Neural cell (in vitro differentiated cells): Measurements from ENCODE around the gene CLDN24. TPM values are rescaled to one million over a fixed set of nuclear protein-coding genes. Genes with fewer than 3 reads are reported as not detected.

Source experiments
- H2AFZ ChIP-seq: fragments of 200-600, 300-800 bp; sonication (generic), shearing (Covaris generic); 2 replicates; pipeline ENCODE4 v1.6.0; 2014; ENCODE audit warnings: low read depth, mild to moderate bottlenecking, antibody characterized with exemption, low read length, moderate library complexity
- H3F3A ChIP-seq: fragments of 200-600 bp; shearing (Covaris generic); 2 replicates; pipeline ENCODE4 v1.6.1; 2016; ENCODE audit warnings: mild to moderate bottlenecking, moderate library complexity, mixed read lengths, antibody characterized with exemption, low read length; ENCODE audit not compliant: insufficient read depth, poor library complexity, severe bottlenecking
- H3K27ac ChIP-seq: fragments of 200-600, 300-800 bp; sonication (generic), shearing (Covaris generic); 2 replicates; pipeline ENCODE4 v1.5.1; 2014; ENCODE audit warnings: mild to moderate bottlenecking, low read length, moderate library complexity
- H3K27me3 ChIP-seq: fragments of 300-800, 200-600 bp; sonication (generic), shearing (Covaris generic); 2 replicates; pipeline ENCODE4 v1.6.0; 2014; ENCODE audit warnings: mild to moderate bottlenecking, low read depth, low read length, moderate library complexity; ENCODE audit not compliant: insufficient read depth
- H3K36me3 ChIP-seq: fragments of 300-800, 200-600 bp; sonication (generic), shearing (Covaris generic); 2 replicates; pipeline ENCODE4 v1.5.1; 2014; ENCODE audit warnings: mild to moderate bottlenecking, antibody characterized with exemption, low read length, moderate library complexity; ENCODE audit not compliant: insufficient read depth
- H3K4me2 ChIP-seq: fragments of 300-800, 200-600 bp; sonication (generic), shearing (Covaris generic); 2 replicates; pipeline ENCODE4 v1.6.0; 2014; ENCODE audit warnings: mild to moderate bottlenecking, low read length
- H3K4me3 ChIP-seq: fragments of 300-800, 200-600 bp; sonication (generic), shearing (Covaris generic); 2 replicates; pipeline ENCODE4 v1.5.1; 2014; ENCODE audit warnings: mild to moderate bottlenecking, low read length, moderate library complexity
- H3K79me2 ChIP-seq: fragments of 200-600 bp; shearing (Covaris generic); replicated peaks from 2 replicates; pipeline ENCODE4 v1.6.0; 2014; ENCODE audit warnings: mild to moderate bottlenecking, low read length, moderate library complexity; ENCODE audit not compliant: insufficient read depth
- H3K9ac ChIP-seq: fragments of 300-800, 200-600 bp; sonication (generic), shearing (Covaris generic); 2 replicates; pipeline ENCODE4 v1.6.1; 2016; ENCODE audit warnings: mild to moderate bottlenecking, low read length, mixed read lengths
- H3K9me2 ChIP-seq: fragments of 200-600 bp; shearing (Covaris generic); 2 replicates; pipeline ENCODE4 v1.6.1; 2016; ENCODE audit warnings: mild to moderate bottlenecking, low read length, mixed read lengths; ENCODE audit not compliant: insufficient read depth
- H3K9me3 ChIP-seq: fragments of 200-600, 300-800 bp; sonication (generic), shearing (Covaris generic); 2 replicates; pipeline ENCODE4 v1.6.1; 2016; ENCODE audit warnings: mild to moderate bottlenecking, mixed run types, low read length, moderate library complexity, mixed read lengths
- H4K20me1 ChIP-seq: fragments of 200-600 bp; shearing (Covaris generic); 2 replicates; pipeline ENCODE4 v1.6.1; 2016; ENCODE audit warnings: mild to moderate bottlenecking, mixed run types; ENCODE audit not compliant: insufficient read depth
- EP300 ChIP-seq: fragments of 450-650 bp; conservative IDR thresholded peaks from 2 replicates; pipeline ENCODE4 v1.6.1; 2014; ENCODE audit warnings: antibody characterized with exemption, mild to moderate bottlenecking, moderate library complexity; ENCODE audit not compliant: poor library complexity, severe bottlenecking
- EZH2 ChIP-seq: fragments of 200-600, 300-800 bp; shearing (Covaris generic), sonication (generic); IDR thresholded peaks from 2 replicates; pipeline ENCODE4 v1.6.1; 2014; ENCODE audit warnings: antibody characterized with exemption, low read length, borderline replicate concordance, mild to moderate bottlenecking; ENCODE audit not compliant: insufficient read depth, poor library complexity, severe bottlenecking
- MXI1 ChIP-seq: fragments of 450-650 bp; conservative IDR thresholded peaks from 2 replicates; pipeline ENCODE4 v1.6.1; 2014; ENCODE audit warnings: antibody characterized with exemption, mild to moderate bottlenecking; ENCODE audit not compliant: poor library complexity, severe bottlenecking
- POLR2AphosphoS5 ChIP-seq: IDR thresholded peaks from 2 replicates; pipeline ENCODE4 v1.6.1; 2012
- RAD21 ChIP-seq: fragments of 450-650 bp; conservative IDR thresholded peaks from 2 replicates; pipeline ENCODE4 v1.6.1; 2014; ENCODE audit warnings: antibody characterized with exemption, mild to moderate bottlenecking, moderate library complexity
- REST ChIP-seq: IDR thresholded peaks from 2 replicates; pipeline ENCODE4 v1.6.1; 2012; ENCODE audit warnings: borderline replicate concordance
- SMC3 ChIP-seq: fragments of 450-650 bp; conservative IDR thresholded peaks from 2 replicates; pipeline ENCODE4 v1.6.1; 2014; ENCODE audit warnings: antibody characterized with exemption, mild to moderate bottlenecking, moderate library complexity; ENCODE audit not compliant: poor library complexity
- TAF1 ChIP-seq: IDR thresholded peaks from 2 replicates; pipeline ENCODE4 v1.6.1; 2012; ENCODE audit warnings: low read depth
- polyA plus RNA-seq: library from polyadenylated mRNA; depleted of rRNA; stranded (reverse); fragments of >200 nt; gene quantifications from 2 replicates; pipeline ENCODE4 v1.2.3, GENCODE V29; 2014
- TF ChIP-seq, protein P1 (sequence below): fragments of 450-650 bp; IDR thresholded peaks from 2 replicates; pipeline ENCODE4 v1.5.1; 2014; ENCODE audit warnings: antibody characterized with exemption, mild to moderate bottlenecking, moderate library complexity; ENCODE audit not compliant: poor library complexity, severe bottlenecking

CLDN24 gene
- polyA plus RNA-seq, 1 donor from 2014 or later = not detected

DNA sequence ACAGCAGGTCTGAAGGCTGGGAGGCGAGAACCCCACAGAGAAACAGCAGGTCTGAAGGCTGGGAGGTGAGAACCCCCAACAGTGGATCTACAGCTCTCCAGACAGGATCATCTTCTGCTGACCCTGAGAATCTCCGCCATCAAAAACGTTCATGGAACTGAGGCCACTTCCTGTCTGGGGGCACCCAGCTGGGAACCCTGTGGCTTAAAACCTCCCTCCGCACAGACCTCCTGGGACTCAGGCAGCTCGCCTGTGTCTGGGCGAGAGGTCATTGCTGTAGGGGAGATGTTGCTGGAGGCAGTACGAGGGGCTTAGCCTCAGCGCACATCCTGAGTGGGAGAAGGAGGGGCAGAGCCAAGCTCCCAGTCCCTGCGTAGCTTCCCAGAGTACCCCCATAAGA lies 15.1 kb upstream of the CLDN24 start:
- Histone ChIP-seq H3F3A (no peaks in the 10 kb centered on the region), H2AFZ (no peak overlapping the region), H3K36me3 (no peaks in the 10 kb centered on the region), H3K4me3 (no peak overlapping the region), H3K27me3 (no peaks in the 10 kb centered on the region), H3K4me2 (no peak overlapping the region), H3K79me2 (no peaks in the 10 kb centered on the region), H3K9ac (no peak overlapping the region), H4K20me1 (no peaks in the 10 kb centered on the region), H3K27ac (no peak overlapping the region), H3K9me3 (no peaks in the 10 kb centered on the region), H3K9me2 (no peaks in the 10 kb centered on the region)
- no peak for TF ChIP-seq EP300
- TF ChIP-seq MXI1 = no peak
- TF ChIP-seq POLR2AphosphoS5 = no peak
- TF ChIP-seq, protein P1, sequence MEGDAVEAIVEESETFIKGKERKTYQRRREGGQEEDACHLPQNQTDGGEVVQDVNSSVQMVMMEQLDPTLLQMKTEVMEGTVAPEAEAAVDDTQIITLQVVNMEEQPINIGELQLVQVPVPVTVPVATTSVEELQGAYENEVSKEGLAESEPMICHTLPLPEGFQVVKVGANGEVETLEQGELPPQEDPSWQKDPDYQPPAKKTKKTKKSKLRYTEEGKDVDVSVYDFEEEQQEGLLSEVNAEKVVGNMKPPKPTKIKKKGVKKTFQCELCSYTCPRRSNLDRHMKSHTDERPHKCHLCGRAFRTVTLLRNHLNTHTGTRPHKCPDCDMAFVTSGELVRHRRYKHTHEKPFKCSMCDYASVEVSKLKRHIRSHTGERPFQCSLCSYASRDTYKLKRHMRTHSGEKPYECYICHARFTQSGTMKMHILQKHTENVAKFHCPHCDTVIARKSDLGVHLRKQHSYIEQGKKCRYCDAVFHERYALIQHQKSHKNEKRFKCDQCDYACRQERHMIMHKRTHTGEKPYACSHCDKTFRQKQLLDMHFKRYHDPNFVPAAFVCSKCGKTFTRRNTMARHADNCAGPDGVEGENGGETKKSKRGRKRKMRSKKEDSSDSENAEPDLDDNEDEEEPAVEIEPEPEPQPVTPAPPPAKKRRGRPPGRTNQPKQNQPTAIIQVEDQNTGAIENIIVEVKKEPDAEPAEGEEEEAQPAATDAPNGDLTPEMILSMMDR = no peak
- no peak for TF ChIP-seq REST
- no peak for TF ChIP-seq SMC3
- TF ChIP-seq EZH2 = no peak
- no peak for TF ChIP-seq RAD21
- TF ChIP-seq TAF1 = no peak

GRCh38 chr4:183335369-183335940 lies 13.2 kb upstream of the CLDN24 start:
- no peaks in the 10 kb centered on the region for H3K27me3 ChIP-seq
- TF ChIP-seq TAF1 = no peak
- TF ChIP-seq REST = no peak
- TF ChIP-seq, protein P1 = no peak
- no peak for TF ChIP-seq EZH2
- TF ChIP-seq MXI1 = no peak
- no peak for TF ChIP-seq SMC3
- no peak for TF ChIP-seq EP300
- no peak for TF ChIP-seq RAD21
- TF ChIP-seq POLR2AphosphoS5 = no peak
- no peaks in the 10 kb centered on the region for H3K36me3 ChIP-seq
- no peaks in the 10 kb centered on the region for H3K79me2 ChIP-seq
- H3K4me3 ChIP-seq = no peak overlapping the region
- no peak overlapping the region for H3K9ac ChIP-seq
- no peak overlapping the region for H3K27ac ChIP-seq
- no peak overlapping the region for H2AFZ ChIP-seq
- H3F3A ChIP-seq = no peaks in the 10 kb centered on the region
- no peaks in the 10 kb centered on the region for H3K9me3 ChIP-seq
- H4K20me1 ChIP-seq = no peaks in the 10 kb centered on the region
- no peaks in the 10 kb centered on the region for H3K9me2 ChIP-seq
- H3K4me2 ChIP-seq = no peak overlapping the region
